HG03378 (cell line): ENCODE data around the gene ST6GALNAC2.

ENCODE experiments used
- ATAC-seq: cut with Tn5 transposase; IDR thresholded peaks from one replicate; pipeline ENCODE4 v1.9.1; 2021; ENCODE audit warnings: mild to moderate bottlenecking, moderate library complexity; ENCODE audit not compliant: unreplicated experiment

The ST6GALNAC2 gene

GRCh38 chr17:76601065-76601464, 15.4 kb upstream of the ST6GALNAC2 start:
- ATAC-seq = no peak

GRCh38 chr17:76599694-76600460, 14.2 kb upstream of the ST6GALNAC2 start:
- no peak for ATAC-seq

- no peak for ATAC-seq
These were observed 12.4 kb upstream of the ST6GALNAC2 start for GRCh38 chr17:76598004-76598439.

GRCh38 chr17:76597156-76598003, 11.7 kb upstream of the ST6GALNAC2 start:
- ATAC-seq = no peak

- no peak for ATAC-seq
These were observed 9.0 kb upstream of the ST6GALNAC2 start for GRCh38 chr17:76594690-76595089.

- no peak for ATAC-seq
These were observed 8.3 kb upstream of the ST6GALNAC2 start for GRCh38 chr17:76593959-76594358.

GRCh38 chr17:76593384-76593826, 7.7 kb upstream of the ST6GALNAC2 start:
- no peak for ATAC-seq

- ATAC-seq = no peak
These were observed 2.5 kb upstream of the ST6GALNAC2 start for GRCh38 chr17:76588182-76588581.

GRCh38 chr17:76586741-76587487, 1.3 kb upstream of the ST6GALNAC2 start:
- ATAC-seq = no peak

GRCh38 chr17:76585033-76585648, 519 bp downstream of the ST6GALNAC2 start:
- ATAC-seq = no peak

GRCh38 chr17:76584427-76585032, 1.1 kb downstream of the ST6GALNAC2 start:
- no peak for ATAC-seq

- ATAC-seq = no peak
These were observed 3.0 kb downstream of the ST6GALNAC2 start for GRCh38 chr17:76582660-76583059.

- no peak for ATAC-seq
These were observed 4.1 kb downstream of the ST6GALNAC2 start for GRCh38 chr17:76581515-76581914.

- no peak for ATAC-seq
These were observed 6.4 kb downstream of the ST6GALNAC2 start for GRCh38 chr17:76579281-76579680.

GRCh38 chr17:76578376-76578775, 7.3 kb downstream of the ST6GALNAC2 start:
- no peak for ATAC-seq

GRCh38 chr17:76577876-76578275, 7.8 kb downstream of the ST6GALNAC2 start:
- no peak for ATAC-seq

GRCh38 chr17:76576189-76576588, 9.5 kb downstream of the ST6GALNAC2 start:
- no peak for ATAC-seq

- ATAC-seq = no peak
These were observed 10.1 kb downstream of the ST6GALNAC2 start for GRCh38 chr17:76575570-76575969.

GRCh38 chr17:76574166-76574565, 11.5 kb downstream of the ST6GALNAC2 start:
- ATAC-seq = no peak

- no peak for ATAC-seq
These were observed 12.6 kb downstream of the ST6GALNAC2 start for GRCh38 chr17:76573096-76573495.
